HG03045 (cell line): ENCODE results near the gene TXNRD2.
"Not testable (repeated sequence)": the region's sequence is repeated elsewhere in the genome, so short reads cannot be mapped to it uniquely, and the experiment has no call there.

Source experiments
- ATAC-seq: cut with Tn5 transposase; IDR thresholded peaks from one replicate; pipeline ENCODE4 v1.9.1; 2021; ENCODE audit warnings: mild to moderate bottlenecking, moderate library complexity; ENCODE audit not compliant: unreplicated experiment

Gene TXNRD2

DNA sequence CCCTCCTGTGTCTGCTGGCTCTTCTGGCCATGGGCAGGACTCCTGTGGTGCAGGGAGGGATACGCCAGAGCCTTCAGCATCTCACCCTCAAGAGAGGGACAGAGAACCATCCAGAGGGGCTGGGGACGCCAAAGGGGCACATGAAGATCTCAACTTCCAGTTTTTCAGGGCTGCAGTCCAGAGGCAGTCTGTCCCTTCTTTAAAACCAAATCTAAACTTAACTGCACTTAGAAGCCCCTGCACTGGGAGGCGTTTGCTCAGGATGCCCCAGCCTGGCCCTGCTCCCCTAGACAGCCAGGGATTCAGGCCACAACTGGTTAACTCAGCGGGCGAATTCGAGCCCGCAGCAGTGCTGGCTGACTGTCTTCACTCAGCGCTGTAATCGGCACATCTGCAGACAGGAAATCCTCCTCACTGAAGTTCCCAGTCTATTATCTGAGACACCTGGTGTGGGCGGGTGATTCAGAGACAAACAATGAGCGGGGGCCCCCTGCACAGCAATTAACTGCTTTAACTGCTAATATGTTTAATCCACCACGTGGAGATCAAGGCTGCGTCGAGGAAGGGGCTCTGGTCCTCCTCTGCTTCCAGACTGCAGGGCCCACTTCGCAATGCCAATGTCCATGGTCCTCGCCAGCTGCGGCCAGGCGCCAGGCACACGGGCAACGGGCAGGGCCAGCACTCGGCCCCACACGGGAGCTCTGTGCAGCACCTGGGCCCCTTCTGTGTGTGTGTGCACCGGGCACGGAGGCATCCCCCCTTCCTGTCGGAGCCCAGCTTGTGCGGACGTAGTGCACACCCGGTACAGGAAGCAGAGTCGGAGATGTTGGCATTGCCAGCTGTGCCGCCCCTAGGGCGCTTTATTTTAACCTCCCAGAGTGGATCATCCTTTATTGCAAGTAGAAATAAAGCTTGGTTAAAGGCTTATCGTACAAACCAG, 50.0 kb downstream of the TXNRD2 start:
- ATAC-seq: no peak

DNA sequence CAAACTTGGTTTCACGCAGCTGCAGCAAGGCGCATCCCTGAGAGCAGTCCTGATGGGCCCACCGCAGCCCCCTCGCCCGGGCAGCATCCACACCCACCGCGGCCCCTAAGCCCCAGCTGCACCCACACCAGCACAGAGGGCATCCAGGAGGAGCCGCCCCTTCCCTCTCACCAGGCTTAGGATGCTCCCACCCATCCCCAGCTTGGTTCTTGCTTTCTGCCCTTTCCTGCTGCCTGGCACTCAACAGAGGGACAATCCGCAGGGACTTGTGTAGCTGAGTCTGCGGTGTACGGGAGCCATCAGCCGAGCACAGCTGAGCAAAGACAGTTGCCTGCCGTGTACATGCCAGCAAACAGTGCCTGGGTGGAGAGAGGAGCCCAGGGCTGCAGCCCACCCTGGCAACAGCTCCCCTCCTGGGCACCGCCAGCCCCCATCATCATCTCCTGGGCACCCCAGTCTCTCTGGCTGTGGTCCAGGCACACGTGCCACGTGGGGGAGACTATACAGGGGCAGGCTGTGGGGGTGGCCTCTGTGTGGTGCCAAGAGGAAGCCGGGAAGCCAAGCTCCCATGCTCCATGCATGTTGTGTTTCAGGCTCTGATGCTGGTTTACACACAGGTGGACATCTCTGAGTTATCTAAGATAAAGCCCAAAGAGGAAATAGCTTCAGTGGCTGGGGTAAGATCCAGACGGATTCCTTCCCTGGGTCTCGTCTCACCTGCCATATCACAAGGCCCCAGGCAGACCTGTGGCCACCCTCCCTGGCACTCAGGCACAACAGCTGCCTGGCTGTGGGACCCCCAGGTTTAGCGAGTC, 50.9 kb downstream of the TXNRD2 start:
- no peak for ATAC-seq

DNA sequence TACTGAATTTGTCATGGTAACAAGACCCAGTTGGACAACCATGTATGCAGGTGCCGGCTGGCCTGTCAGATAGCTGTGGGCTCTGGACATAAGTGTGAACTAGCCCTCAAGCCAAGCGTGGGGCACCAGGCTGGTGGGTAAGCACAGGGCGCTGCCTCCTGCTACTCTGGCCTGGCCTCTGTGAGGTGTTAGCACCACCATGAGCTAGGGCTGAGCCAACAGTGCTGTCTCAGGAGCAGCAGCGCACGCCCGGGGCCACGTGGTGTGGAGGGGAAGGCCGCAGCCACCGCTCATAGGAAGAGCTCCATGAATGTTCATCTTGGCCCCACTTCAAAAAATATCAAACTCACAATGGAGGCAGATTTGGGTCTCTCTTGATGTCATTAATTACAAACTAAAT, 51.7 kb downstream of the TXNRD2 start:
- ATAC-seq: no peak

DNA sequence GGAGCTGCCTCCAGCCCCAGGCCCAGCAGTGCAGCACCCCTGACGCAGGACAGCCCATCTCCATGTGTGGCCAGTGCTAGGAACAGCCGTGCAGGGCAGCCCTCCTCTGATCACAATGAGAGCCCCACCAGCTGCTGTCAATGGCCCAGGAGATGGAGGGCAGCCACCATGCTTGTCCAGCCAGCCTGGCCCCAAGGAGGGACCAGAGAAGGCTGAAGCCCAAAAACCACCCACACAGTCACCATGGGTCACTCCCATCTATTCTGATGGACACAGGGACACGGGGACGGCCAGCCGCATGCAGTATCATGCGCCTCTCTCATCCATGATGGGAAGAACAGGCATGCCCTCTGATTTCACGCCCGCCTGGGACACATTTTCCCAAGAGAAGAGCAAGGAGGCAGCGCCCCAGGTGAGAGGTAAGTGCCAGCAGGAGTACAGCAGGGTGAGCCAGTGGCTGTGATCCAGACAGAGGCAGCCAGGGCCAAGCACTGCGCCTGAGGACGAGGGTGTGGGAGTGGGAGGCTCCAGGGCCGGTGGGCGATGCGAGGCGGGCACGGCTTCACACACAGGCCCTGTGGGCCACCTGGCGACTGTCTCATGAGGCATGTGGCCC, 53.4 kb downstream of the TXNRD2 start:
- ATAC-seq: no peak

DNA sequence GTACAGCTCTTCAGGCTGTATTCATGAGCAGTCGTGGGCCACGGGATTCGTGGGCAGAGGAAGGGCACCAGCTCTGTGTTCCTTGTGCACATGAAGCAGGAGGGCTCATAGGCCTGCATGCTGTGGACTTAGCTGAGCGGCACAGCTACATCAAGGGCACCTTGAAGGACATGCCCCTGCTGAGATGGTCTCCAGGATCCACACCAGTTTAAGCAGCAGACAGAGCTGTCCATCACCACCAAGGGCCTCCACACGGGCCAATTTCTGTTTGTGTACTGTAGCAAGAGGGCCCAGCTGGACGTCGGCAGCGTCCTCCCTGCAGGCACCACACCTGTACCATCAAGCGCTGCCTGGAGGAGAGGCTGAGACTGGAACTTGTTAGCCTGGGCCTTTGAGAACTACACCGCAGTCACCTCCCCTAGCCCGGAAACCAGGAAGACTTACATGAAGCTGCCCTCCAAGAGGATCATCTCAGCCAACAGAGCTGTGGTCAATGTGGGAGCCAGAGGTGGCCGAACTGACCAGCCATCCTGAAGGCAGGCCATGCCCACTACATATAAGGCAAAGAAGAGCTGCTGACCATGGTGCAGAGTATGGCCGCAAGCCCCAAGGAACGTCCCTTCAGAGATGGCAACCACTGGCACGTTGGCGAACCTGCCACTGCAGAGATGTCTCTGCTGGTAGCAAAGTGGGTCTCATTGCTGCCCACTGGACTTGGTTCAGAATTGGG, 54.2 kb downstream of the TXNRD2 start:
- ATAC-seq: no peak

DNA sequence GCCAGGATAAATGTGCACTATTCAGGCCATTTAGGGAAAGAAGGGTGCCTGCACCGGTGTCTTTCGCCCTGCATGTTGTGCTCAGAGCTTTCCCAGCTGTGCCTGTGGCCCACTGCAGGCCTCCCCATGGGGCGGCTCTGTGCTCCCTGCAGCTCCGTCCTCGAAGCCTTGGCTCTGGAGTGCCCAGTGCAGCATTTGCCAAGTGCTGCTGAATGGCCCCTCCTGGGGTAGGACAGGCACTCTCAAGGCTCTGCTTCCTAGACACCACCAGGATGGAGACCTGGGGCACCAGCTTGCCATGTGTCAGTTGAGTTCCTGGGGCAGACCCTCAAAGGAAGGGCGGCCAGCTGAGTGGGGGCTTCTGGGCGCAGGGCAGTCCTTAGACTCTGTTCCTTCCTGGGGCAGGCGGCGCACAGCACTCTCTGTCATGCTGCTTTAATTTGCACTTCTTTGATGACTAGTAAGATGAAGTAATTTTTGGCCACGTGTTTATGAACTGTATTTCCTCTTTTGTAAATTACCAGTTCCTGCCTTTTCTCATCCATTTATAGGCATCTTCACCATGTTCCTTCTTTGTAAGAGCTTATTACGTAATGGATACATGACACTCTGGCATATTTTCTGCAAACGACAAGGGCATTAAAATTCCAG, 54.9 kb downstream of the TXNRD2 start:
- no peak for ATAC-seq

DNA sequence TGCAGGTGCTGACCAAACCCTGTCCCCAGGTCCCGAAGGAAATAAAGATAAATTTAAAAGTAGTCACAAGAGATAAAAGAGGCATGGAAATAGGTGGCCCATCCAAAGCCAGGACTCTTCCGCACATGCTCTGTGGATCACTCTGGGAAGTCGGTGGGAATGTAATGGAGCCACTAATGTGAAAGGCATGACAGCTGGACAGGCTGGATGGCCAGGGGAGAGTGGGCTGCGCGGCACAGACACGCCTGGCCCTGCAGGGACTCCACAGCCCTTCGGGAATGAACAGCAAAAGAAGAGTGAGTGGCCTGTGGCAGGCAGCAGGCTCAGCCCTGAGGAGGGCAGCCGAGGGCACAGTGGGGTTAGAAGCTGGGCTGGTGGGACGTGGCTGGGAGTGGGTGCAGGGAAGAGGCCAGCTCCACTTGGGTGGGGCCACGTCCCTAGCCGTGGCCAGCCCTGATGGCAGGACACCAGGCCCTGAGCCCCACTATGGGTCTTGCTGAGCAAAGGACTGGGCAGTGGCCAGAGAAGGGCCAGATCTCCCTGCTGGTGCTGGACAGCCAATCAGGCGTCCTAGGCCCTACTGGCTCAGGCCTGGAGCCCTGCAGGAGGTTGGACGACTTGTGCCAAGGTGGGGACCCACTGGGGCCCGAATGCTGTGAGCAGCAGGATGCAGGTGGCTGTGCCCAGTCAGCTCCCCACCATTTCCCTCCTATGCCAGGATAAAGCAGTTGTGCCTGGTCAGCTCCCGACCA, 55.6 kb downstream of the TXNRD2 start:
- ATAC-seq: no peak

DNA sequence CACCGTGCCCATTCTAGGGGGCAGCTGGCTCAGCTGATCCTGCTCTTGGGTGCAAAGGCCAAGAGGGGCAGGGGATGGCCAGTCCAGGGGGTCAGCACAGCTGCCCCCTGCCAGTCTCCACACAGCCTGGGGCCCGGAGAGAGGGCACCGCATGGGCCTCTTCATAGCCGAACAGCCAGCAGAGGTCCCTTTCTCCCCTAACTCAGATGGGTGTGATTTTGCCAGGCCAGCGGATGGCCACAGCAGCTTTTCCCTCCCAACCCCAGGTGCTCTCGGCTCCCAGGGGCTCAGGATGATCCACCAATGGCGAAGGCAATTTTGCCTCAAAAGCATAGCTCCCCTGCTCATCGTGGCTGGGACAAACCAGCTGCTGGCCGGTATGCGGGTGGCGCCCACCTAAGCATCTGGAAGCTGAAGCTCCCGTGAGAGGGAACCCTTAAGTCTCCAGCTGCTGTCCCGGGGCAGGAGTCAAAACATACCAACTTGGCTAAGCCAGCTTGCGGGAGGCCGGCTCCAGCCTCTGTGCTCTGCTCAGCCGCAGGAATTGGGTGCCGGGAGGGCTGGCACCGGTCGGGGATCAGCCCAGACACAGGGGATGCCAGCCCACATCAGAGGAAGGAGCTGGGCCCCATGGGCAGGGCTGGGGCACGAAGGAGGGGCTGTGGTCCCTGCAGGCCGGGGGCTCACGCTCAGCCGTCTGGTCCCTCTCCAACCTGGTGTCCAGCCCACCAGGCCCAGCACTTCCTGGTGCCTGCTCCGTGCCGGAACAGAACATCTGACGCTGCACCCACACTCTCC, 56.5 kb downstream of the TXNRD2 start:
- no peak for ATAC-seq

DNA sequence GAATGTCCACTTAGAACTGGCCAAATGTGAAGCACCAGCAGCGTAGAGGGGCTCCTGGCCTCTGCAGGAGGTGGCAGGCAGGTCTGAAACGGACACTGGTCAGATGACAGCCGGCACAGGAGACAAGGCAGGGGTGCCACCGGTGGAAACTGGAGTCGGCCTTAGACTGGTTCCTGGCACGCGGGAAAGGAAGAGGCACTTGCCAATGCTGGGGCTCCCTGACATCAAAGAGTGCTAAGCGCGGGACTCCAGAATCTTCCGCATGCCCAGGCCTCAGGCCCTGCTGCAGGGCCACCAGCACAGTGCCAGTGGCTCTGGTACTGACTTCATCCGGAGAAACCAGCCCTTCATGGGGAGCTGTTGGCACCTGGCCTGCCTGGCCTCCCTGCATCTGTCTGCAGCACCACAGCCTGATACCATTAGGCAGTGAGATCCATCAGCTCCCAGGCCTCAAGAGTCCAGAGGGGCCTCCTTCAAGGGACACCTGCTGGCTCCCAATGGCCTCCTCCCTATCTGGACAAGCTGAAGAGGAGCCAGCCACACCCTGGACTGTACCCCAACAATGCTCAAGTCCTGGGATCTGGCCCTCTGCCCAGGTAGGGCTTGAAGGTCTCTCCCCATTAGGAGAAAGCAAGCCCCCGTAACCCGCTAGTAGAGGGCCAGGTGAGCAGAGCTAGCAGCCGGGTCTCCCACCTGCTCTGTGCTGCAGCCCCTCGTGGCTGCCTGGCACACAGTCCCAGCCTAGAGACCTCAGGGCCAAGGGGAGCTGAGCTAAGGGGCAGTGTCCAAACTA, 57.3 kb downstream of the TXNRD2 start:
- no peak for ATAC-seq

DNA sequence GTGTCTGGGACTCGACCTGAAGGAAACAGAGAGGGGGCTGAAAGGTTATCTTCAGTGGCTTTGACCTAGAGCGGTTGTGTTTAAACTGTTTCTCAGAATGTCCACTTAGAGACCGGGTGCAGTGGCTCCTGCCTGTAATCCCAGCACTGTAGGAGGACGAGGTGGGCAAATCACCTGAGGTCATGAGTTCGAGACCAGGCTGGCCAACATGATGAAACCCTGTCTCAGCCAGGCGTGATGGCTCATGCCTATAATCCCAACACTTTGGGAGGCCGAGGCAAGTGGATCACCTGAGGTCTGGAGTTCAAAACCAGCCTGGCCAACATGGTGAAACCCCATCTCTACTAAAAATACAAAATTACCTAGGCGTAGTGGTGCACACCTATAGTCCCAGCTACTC, 58.2 kb downstream of the TXNRD2 start:
- ATAC-seq: not testable (repeated sequence)

DNA sequence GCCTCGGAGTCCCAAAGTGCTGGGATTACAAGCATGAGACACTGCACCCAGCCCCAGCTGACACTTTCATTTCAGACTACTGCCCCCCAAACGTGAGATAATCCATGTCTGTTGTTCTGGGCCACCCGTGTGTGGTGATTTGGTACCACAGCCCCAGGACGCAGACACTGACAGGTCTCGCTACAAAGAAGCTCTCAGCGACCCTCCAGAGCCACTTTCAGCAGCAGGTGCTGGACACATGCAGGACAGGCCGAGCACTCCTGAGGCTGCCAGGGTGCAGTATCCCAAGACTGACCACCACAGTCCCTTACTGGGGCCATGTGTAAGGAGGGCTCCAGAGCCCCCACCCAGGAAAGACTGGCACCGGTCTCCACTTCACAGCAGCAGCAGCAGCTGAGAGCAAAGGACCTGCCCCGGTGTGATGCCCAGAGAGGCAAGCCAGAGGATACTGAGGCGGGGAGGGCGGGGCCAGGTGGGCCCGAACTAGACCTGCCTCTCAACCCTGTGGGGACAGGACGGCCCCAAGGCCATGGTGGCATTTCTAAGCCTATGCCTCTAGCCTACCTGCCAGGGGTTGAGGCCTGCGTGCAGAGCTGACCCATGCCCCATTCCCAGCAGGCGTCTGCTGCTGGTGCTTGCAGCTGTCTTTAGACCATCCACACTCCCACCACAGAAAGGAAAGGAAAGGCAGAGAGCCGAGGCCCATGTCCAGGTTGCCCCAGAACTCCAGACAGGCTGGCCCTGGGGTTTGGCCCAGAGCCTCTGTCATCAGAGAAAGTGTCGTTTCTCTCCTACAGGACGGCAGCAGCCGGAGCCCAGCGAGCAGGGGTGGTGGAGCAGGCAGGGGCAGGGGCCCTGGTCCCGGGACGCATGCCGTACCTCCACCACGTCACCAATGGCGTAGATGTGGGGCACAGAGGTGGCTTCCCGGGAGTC, 58.9 kb downstream of the TXNRD2 start:
- no peak for ATAC-seq

DNA sequence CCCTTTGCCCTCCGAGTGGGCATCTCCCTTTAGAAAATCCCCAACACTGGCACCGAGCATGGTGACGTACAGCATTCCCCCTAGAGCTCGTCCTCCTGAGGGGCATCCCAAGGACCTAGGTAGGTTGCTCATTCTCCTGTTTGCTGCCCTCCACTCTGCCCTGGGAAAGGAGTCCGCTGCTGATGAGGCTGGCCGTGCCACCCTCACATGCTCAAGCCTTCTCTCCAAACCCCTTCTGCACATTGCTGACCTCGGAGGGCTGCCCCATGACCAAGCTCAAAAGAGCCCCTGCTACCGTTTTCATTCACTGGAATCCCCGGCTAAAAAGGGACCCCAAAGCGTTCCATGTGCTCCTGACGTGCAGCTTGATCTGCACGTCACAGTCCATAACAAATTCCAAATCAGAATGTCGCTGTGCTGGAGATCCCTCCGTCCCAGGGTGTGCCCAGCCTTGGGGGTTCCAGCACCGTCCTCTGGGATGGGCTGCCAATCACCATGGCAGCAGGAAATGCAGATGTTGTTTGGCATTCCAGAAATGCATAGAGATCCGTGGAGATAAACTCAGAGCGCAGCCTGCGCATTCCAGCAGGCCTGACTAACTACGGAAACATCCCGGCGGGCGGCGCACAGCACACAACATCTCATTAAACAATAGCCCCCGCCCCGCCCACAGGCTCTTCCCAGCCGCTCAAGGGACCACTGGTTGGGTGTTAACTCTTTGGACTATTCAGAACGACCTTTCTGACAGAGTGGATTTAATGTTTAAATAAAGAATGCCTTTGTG, 60.6 kb downstream of the TXNRD2 start:
- no peak for ATAC-seq

DNA sequence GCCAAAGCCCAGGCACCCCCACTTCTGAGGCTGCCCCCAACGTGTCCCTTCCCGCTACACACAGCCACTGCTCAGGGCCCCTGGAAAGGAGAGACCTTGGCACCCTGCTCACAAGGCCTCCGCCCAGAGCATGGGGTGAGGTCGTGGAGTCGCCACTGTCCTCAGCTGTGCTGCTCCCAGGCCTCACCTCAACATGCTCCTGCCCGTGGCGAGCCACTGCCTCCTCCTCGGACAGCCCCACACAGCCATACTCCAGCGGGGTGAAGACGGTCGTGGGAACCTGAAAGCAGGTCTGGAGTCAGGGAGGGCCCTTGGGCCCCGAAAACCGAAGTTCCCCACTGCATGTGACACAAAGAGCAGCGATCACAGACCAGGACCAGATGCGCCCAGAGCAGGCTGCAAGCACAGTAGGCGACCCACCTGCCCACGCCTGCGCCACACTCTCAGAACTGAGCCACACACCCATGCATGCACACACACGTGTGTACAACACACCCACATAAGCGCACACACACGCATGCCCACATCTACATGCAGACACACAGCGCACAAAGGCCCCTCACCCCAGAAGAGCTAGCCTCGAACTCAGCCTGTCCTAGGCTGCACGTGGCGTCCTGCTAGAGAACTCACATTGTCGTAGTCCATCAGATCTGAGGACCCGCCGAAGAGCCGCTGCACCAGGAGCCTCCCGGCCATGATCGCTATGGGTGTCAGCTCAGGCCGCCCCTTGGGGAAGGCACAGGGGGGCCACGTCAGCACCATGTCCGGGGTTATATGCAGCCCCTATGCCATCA, 61.4 kb downstream of the TXNRD2 start:
- ATAC-seq: no peak

DNA sequence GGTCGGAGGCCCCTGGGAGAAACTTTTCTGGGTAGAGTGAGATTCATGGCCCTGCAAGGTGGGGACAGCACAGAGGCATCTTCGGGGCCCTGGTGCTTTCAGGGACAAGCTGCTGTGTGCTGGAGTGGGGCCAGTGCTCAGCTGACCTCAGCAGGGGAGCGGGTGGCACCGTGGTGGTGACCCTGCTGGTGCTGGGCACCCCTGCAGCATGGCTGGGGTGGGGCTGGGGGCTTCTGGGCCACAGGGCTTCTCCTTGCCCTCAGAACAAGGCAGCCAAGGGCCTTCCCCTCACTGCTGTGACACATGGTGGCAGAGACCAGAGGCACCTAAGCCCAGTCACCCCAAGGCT, 62.0 kb downstream of the TXNRD2 start:
- ATAC-seq: no peak

DNA sequence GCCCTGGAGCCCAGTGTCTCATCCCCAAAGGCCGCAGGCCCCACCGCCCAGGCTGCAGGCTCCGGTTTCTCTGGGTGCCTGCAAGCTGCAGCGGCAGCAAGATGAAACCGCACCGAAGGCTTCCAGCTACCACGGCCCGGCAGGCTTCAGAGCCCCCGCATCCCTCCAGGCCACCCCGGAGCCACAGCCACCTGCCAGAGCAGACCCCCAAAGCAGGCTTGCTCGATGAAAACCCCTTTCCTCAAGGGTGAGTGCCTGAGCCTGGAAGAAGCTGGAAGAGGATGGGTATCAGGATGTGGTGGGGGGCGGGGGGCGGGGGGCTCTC, 62.4 kb downstream of the TXNRD2 start:
- no peak for ATAC-seq
